ENCODE measurements around the gene TRIM26. TPM values are rescaled to one million over a fixed set of nuclear protein-coding genes. Genes with fewer than 3 reads are reported as not detected.

TRIM26 gene
- total and polyA plus RNA-seq, 7 donors, result 34.2 to 60.4 (median 40.3) TPM

DNA sequence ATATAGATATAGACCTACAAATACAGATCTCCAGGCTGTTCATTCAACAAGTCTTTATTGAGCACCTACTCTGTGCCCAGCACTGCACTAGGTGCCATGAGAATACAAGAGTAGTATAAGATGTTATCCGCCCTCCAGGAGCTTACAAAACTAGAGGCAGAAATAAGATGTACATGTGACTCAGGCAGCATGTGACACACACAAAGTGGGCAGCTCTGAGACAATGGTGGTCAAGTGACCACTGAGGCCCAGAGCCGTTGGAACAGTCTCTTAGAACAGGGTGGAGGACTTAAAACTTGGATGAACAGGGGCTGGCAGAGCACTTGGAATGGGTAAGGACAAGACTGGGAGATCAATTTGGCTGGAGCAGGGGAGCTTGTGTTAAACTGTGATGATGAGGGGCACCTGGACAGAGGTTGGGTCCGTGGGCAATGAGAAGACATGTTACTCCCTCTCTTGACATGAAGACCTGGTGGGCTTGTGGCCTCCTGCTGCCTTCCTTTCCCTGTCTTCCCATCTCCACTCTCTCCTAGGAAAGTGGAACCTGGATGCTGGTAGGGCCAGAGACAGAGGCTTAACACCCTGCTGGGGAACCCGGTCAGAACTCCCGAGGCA is 28.7 kb downstream of the TRIM26 start:
- H3K36me3 ChIP-seq, result peaks cover 12 to 48% (median 22%) of the 10 kb centered on the region in 4 donors
- H3K27me3 ChIP-seq, result no peaks in the 10 kb centered on the region
- no peak for DNase-seq
- no peaks in the 10 kb centered on the region for H3K4me1 ChIP-seq
- H3K27ac ChIP-seq, result no peak overlapping the region
- 72 to 95% methylated on average over 5 of the region's 5 CpGs for WGBS, 2 donors
- intact Hi-C loops (cut with DNase I), result no loop called here
- no peak overlapping the region for H3K4me3 ChIP-seq
- no peak for TF ChIP-seq POLR2AphosphoS5 (IDR thresholded peaks at IDR 0.05)
- TF ChIP-seq, protein P1, sequence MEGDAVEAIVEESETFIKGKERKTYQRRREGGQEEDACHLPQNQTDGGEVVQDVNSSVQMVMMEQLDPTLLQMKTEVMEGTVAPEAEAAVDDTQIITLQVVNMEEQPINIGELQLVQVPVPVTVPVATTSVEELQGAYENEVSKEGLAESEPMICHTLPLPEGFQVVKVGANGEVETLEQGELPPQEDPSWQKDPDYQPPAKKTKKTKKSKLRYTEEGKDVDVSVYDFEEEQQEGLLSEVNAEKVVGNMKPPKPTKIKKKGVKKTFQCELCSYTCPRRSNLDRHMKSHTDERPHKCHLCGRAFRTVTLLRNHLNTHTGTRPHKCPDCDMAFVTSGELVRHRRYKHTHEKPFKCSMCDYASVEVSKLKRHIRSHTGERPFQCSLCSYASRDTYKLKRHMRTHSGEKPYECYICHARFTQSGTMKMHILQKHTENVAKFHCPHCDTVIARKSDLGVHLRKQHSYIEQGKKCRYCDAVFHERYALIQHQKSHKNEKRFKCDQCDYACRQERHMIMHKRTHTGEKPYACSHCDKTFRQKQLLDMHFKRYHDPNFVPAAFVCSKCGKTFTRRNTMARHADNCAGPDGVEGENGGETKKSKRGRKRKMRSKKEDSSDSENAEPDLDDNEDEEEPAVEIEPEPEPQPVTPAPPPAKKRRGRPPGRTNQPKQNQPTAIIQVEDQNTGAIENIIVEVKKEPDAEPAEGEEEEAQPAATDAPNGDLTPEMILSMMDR (IDR thresholded peaks at IDR 0.05), result no peak
- no peak for TF ChIP-seq EP300 (IDR thresholded peaks at IDR 0.05)
- TF ChIP-seq POLR2A (IDR thresholded peaks at IDR 0.05), result no peak
- H3K9me3 ChIP-seq, result no peaks in the 10 kb centered on the region

DNA sequence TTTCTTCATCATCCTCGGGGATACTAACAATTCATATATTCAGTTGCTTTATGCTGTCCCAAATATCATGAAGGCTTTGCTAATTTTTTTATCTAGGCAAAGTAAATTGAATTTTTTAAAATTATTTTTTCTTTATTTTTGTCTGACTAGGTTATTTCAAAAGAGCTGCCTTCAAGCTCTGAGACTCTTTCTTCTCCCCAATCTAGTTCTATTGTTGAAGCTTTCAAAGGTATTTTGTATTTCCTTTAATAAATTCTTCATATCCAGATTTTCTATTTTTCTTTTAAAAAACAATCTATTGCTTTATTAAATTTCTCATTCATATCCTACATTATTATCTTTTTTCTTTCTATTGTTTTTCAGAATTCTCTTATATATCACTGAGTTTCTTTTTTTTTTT is 33.1 kb downstream of the TRIM26 start:
- TF ChIP-seq POLR2A (IDR thresholded peaks at IDR 0.05) (no peak), EP300 (IDR thresholded peaks at IDR 0.05) (no peak), POLR2AphosphoS5 (IDR thresholded peaks at IDR 0.05) (no peak)
- TF ChIP-seq, protein P1 (IDR thresholded peaks at IDR 0.05), result no peak
- WGBS, 2 donors, result 93 to 94% methylated on average over 1 of the region's 1 CpG
- no peaks in the 10 kb centered on the region for H3K4me1 ChIP-seq
- H3K4me3 ChIP-seq, result no peak overlapping the region
- H3K27me3 ChIP-seq, result peaks cover 0 to 11% (median 0%) of the 10 kb centered on the region in 3 donors
- intact Hi-C loops (cut with DNase I), result no loop called here
- no peak overlapping the region for H3K27ac ChIP-seq
- H3K36me3 ChIP-seq, result peaks cover 0 to 9% (median 2%) of the 10 kb centered on the region in 4 donors
- DNase-seq, result no peak
- H3K9me3 ChIP-seq, result no peaks in the 10 kb centered on the region

GRCh38 chr6:30178837-30179236 is 34.4 kb downstream of the TRIM26 start:
- Histone ChIP-seq H3K27ac (no peak overlapping the region), H3K4me1 (no peaks in the 10 kb centered on the region), H3K4me3 (no peak overlapping the region), H3K9me3 (no peaks in the 10 kb centered on the region), H3K36me3 (no peaks in the 10 kb centered on the region), H3K27me3 (peaks cover 0 to 22% (median 3%) of the 10 kb centered on the region in 3 donors)
- intact Hi-C loops (cut with DNase I), result no loop called here
- TF ChIP-seq EP300 (IDR thresholded peaks at IDR 0.05) (no peak), POLR2AphosphoS5 (IDR thresholded peaks at IDR 0.05) (no peak), POLR2A (IDR thresholded peaks at IDR 0.05) (no peak)
- TF ChIP-seq, protein P1 (IDR thresholded peaks at IDR 0.05), result no peak
- DNase-seq, result no peak
- 0 to 48% methylated on average over 1 of the region's 1 CpG for whole genome bisulfite sequencing, 2 donors

DNA sequence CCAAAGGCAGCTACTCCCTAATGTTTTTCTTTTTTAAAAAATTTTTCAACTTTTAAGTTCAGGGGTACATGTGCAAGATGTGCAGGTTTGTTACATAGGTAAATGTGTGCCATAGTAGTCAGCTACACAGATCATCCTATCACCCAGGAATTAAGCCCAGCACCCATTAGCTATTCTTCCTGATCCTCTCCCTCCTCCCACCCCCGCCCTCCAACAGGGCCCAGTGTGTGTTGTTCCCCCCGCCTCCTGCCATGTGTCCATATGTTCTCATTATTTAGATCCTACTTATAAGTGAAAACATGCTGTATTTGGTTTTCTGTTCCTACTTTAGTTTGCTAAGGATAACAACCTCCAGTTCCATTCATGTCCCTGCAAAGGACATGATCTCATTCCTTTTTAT is 37.4 kb downstream of the TRIM26 start:
- WGBS, 2 donors, result 91 to 95% methylated on average over 2 of the region's 2 CpGs
- Histone ChIP-seq H3K27me3 (peaks cover 15 to 51% (median 29%) of the 10 kb centered on the region in 3 donors), H3K36me3 (no peaks in the 10 kb centered on the region), H3K27ac (no peak overlapping the region), H3K4me3 (no peak overlapping the region), H3K4me1 (peaks cover 0 to 9% (median 7%) of the 10 kb centered on the region in 4 donors), H3K9me3 (no peaks in the 10 kb centered on the region)
- TF ChIP-seq POLR2AphosphoS5 (IDR thresholded peaks at IDR 0.05), result no peak
- TF ChIP-seq, protein P1 (IDR thresholded peaks at IDR 0.05), result no peak
- no peak for TF ChIP-seq EP300 (IDR thresholded peaks at IDR 0.05)
- TF ChIP-seq POLR2A (IDR thresholded peaks at IDR 0.05), result no peak
- intact Hi-C loops (cut with DNase I), result no loop called here
- no peak for DNase-seq

GRCh38 chr6:30172681-30173080 is 40.5 kb downstream of the TRIM26 start:
- TF ChIP-seq POLR2A (IDR thresholded peaks at IDR 0.05), result no peak
- TF ChIP-seq, protein P1 (IDR thresholded peaks at IDR 0.05), result no peak
- no peak for TF ChIP-seq EP300 (IDR thresholded peaks at IDR 0.05)
- no peak for TF ChIP-seq POLR2AphosphoS5 (IDR thresholded peaks at IDR 0.05)
- WGBS, 2 donors, result 86 to 88% methylated on average over 4 of the region's 4 CpGs
- Histone ChIP-seq H3K4me1 (peaks cover 0 to 9% (median 7%) of the 10 kb centered on the region in 4 donors), H3K27me3 (peaks cover 23 to 64% (median 34%) of the 10 kb centered on the region in 3 donors), H3K36me3 (no peaks in the 10 kb centered on the region), H3K4me3 (no peak overlapping the region), H3K9me3 (no peaks in the 10 kb centered on the region), H3K27ac (no peak overlapping the region)
- intact Hi-C loops (cut with DNase I), result no loop called here
- DNase-seq, result no peak
